K562 (cell line): ENCODE measurements around the gene MAN2B1. TPM values are rescaled to one million over a fixed set of nuclear protein-coding genes. Genes with fewer than 3 reads are reported as not detected.

ENCODE experiments used
- ATAC-seq: fragments of 200-7000 bp; cut with Tn5 transposase; 3 replicates; pipeline ENCODE4 v1.9.1; 2020; ENCODE audit warnings: moderate library complexity
- BruUV-seq: library from RNA; stranded (reverse); fragments of 400-500 nt; replicated peaks from 2 replicates; lab custom pipeline; 2021; lab: Mats Ljungman, UMichigan
- CTCF ChIA-PET: fragments of 300-600 bp; formaldehyde crosslinking; extraction: SDS; loops from one replicate; lab custom pipeline; 2021; ENCODE audit warnings: low intra/inter-chr PET ratio; lab: Yijun Ruan, JAX
- POLR2A ChIA-PET: fragments of 300-600, 350-650 bp; sonication (Branson Sonifier 250); formaldehyde crosslinking; extraction: SDS; loops from one replicate; lab custom pipeline; 2021; ENCODE audit warnings: antibody characterized with exemption, inconsistent platforms; lab: Yijun Ruan, JAX
- DNase-seq, 4 experiments: peaks; one replicate each; pipeline versions ENCODE4 v3.0.0 to v3.0.0-alpha.2; 2011 to 2018; ENCODE audit warnings: low spot score in 3 of 4, mixed read lengths in 3 of 4; ENCODE audit errors: extremely low read depth in 1 of 4
- FAIRE-seq: peaks from 2 replicates; lab custom pipeline; 2011; peaks lifted over from hg19 to GRCh38; lab: Jason Lieb, UNC
- H2AFZ ChIP-seq: 2 replicates; pipeline ENCODE4 v1.6.0; 2011; ENCODE audit warnings: low read depth, low read length, control low read depth, inconsistent platforms
- H3K27ac ChIP-seq: fragments of 200-600 bp; 3 replicates; pipeline ENCODE4 v1.8.0; 2011; ENCODE audit warnings: low read depth, mild to moderate bottlenecking, control low read depth, inconsistent platforms, low read length, moderate library complexity, mixed read lengths; ENCODE audit errors: extremely low read depth
- H3K27me3 ChIP-seq, 2 experiments: fragments of 300-600 bp in 1 of 2; 2 replicates in 1 of 2; 3 replicates in 1 of 2; pipeline versions ENCODE4 v1.6.0 to v1.8.0; 2011; ENCODE audit warnings: inconsistent platforms in 2 of 2, low read length in 2 of 2, mild to moderate bottlenecking in 1 of 2, mixed read lengths in 1 of 2, moderate library complexity in 1 of 2; ENCODE audit not compliant: control insufficient read depth in 2 of 2, insufficient read depth in 2 of 2
- H3K36me3 ChIP-seq: fragments of 300-600 bp; 3 replicates; pipeline ENCODE4 v1.8.0; 2011; ENCODE audit warnings: mild to moderate bottlenecking, low read length, inconsistent platforms; ENCODE audit not compliant: control insufficient read depth, insufficient read depth
- H3K4me1 ChIP-seq, 2 experiments: fragments of 200-600 bp in 1 of 2; replicated peaks in 1 of 2; 2 replicates in 1 of 2; 3 replicates in 1 of 2; pipeline versions ENCODE4 v1.5.1 to v1.8.0; 2011; ENCODE audit warnings: inconsistent platforms in 2 of 2, low read length in 2 of 2, mild to moderate bottlenecking in 1 of 2, mixed read lengths in 1 of 2, moderate library complexity in 1 of 2; ENCODE audit not compliant: control insufficient read depth in 2 of 2, insufficient read depth in 2 of 2
- H3K4me2 ChIP-seq: 2 replicates; pipeline ENCODE4 v1.6.1; 2011; ENCODE audit warnings: low read length, control low read depth, inconsistent platforms, mixed read lengths; ENCODE audit not compliant: insufficient read depth
- H3K4me3 ChIP-seq: fragments of 200-600 bp; sonication (generic), shearing (Covaris generic); 2 replicates; pipeline ENCODE4 v1.5.1; 2016; ENCODE audit warnings: control low read depth, inconsistent platforms
- H3K79me2 ChIP-seq: fragments of 200-600 bp; 3 replicates; pipeline ENCODE4 v1.8.0; 2011; ENCODE audit warnings: low read length, inconsistent platforms; ENCODE audit not compliant: control insufficient read depth, insufficient read depth
- H3K9ac ChIP-seq, 2 experiments: 2 replicates each; pipeline versions ENCODE4 v1.6.0 to v1.6.1; 2011; ENCODE audit warnings: low read depth in 2 of 2, low read length in 2 of 2, control low read depth in 1 of 2, inconsistent platforms in 1 of 2, mild to moderate bottlenecking in 1 of 2, mixed read lengths in 1 of 2; ENCODE audit not compliant: insufficient read depth in 1 of 2
- H3K9me1 ChIP-seq: one replicate; pipeline ENCODE4 v1.6.0; 2011; ENCODE audit warnings: inconsistent platforms, mild to moderate bottlenecking, low read length, moderate library complexity; ENCODE audit not compliant: control insufficient read depth, insufficient read depth
- H3K9me3 ChIP-seq: replicated peaks from 2 replicates; pipeline ENCODE4 v1.5.1; 2011; ENCODE audit warnings: low read depth, low read length, inconsistent platforms; ENCODE audit not compliant: control insufficient read depth, insufficient read depth
- H4K20me1 ChIP-seq: replicated peaks from 2 replicates; pipeline ENCODE4 v1.6.1; 2011; ENCODE audit warnings: low read length, inconsistent platforms, mixed read lengths; ENCODE audit not compliant: control insufficient read depth, insufficient read depth
- ARNT ChIP-seq, 2 experiments: fragments of 450-650 bp; IDR thresholded peaks; 2 replicates each; pipeline ENCODE4 v1.6.1; 2016; ENCODE audit warnings: mild to moderate bottlenecking in 1 of 2
- CTCFL ChIP-seq: IDR thresholded peaks from 2 replicates; pipeline ENCODE4 v1.6.1; 2011; ENCODE audit warnings: borderline replicate concordance, low read depth, mild to moderate bottlenecking, moderate library complexity, low read length; ENCODE audit not compliant: insufficient read depth, poor library complexity, severe bottlenecking
- KDM4B ChIP-seq, 2 experiments: fragments of 450-650 bp in 1 of 2; sonication (generic) in 1 of 2; IDR thresholded peaks; 2 replicates each; pipeline ENCODE4 v1.6.1; 2016 to 2017; ENCODE audit warnings: borderline replicate concordance in 2 of 2, antibody characterized with exemption in 1 of 2, low read depth in 1 of 2, mild to moderate bottlenecking in 1 of 2
- KHSRP ChIP-seq: fragments of 450-650 bp; IDR thresholded peaks from 2 replicates; pipeline ENCODE4 v1.6.1; 2017
- NFIC ChIP-seq: fragments of 450-650 bp; IDR thresholded peaks from 2 replicates; pipeline ENCODE4 v1.6.1; 2017; ENCODE audit warnings: mild to moderate bottlenecking, inconsistent platforms
- TCF7 ChIP-seq: sonication (generic); IDR thresholded peaks from 2 replicates; pipeline ENCODE4 v1.6.1; 2016; ENCODE audit warnings: antibody characterized with exemption, borderline replicate concordance
- ZBED1 ChIP-seq: IDR thresholded peaks from 2 replicates; pipeline ENCODE4 v1.6.1; 2014
- ZC3H11A ChIP-seq: IDR thresholded peaks from 2 replicates; pipeline ENCODE4 v1.6.1; 2012; ENCODE audit warnings: low read depth, low read length, improper control_type of control experiment
- WGBS: fragments of 100-300 bp; shearing (Covaris generic); methylation state at CpG from one replicate; pipeline ENCODE4 v1.1.6; 2016; ENCODE audit warnings: low coverage, mixed read lengths; ENCODE audit not compliant: insufficient coverage; ENCODE audit errors: missing lambda C conversion rate; 5-methylcytosine and 5-hydroxymethylcytosine counted together
- in situ Hi-C: fragments of 300-500 bp; cut with MboI; formaldehyde crosslinking; loops from 4 replicates; pipeline ENCODE4 v1.15.0; 2018; ENCODE audit warnings: inconsistent platforms, mixed read lengths
- intact Hi-C: fragments of 100-400 bp; cut with micrococcal nuclease; formaldehyde crosslinking; loops from 2 replicates; pipeline ENCODE4 v1.14.2; 2022
- polyA plus RNA-seq, 8 experiments: library from polyadenylated mRNA; depleted of rRNA in 4 of 8; stranded (reverse) in 5 of 8; unstranded in 3 of 8; fragments of >200 nt; fragmentation: Nextera tagmentation in 2 of 8; fragmentation: Illumina TruSeq in 1 of 8; extraction: Ambion mirVana in 2 of 8; extraction: Trizol in 1 of 8; gene quantifications; 2 replicates each; pipeline versions ENCODE4 v1.2.1 to v1.2.3, GENCODE V29; 2011 to 2014; ENCODE audit warnings: inconsistent platforms in 1 of 8, missing spikeins in 1 of 8
- total RNA-seq, 7 experiments: library from RNA; depleted of rRNA in 6 of 7; stranded (reverse); fragments of >200 nt in 6 of 7; fragmentation: Illumina TruSeq in 2 of 7; extraction: Trizol in 2 of 7; gene quantifications; 2 replicates each; pipeline versions ENCODE4 v1.2.1 to v1.2.3, GENCODE V29; 2011 to 2021; ENCODE audit warnings: low replicate concordance in 1 of 7

MAN2B1 gene
- total and polyA plus RNA-seq, 9 of the 15 experiments (the other 6 are each of a cell fraction or from before 2014, with no cell fraction given): 0.59 to 33.8 (median 11.4) TPM

- 87% methylated on average over 10 of the region's 12 CpGs for WGBS
- POLR2A ChIA-PET: interaction anchor here (1.1 kb wide), 2 partner anchors 9 to 25 kb away, joined by 3 to 5 read pairs; no protein-coding TSS in a partner anchor
Measured at GRCh38 chr19:12689012-12689411, 22.5 kb upstream of the MAN2B1 start.

GRCh38 chr19:12687496-12688196 lies 21.1 kb upstream of the MAN2B1 start, which contains the start of gene GNG14:
Gene GNG14 (plus strand): TSS chr19:12687998. CDS start chr19:12688049, 51 bp downstream.
- POLR2A ChIA-PET: no interaction called here
- no peak for FAIRE-seq
- in situ Hi-C loops: no loop called here

More at GRCh38 chr19:12689012-12689411, 22.5 kb upstream of the MAN2B1 start:
- Histone ChIP-seq H3K9ac (no peak overlapping the region), H3K4me1 (peaks cover 0 to 32% of the 10 kb centered on the region in 2 experiments; a peak in 2 of 5 replicates), H3K27me3 (no peaks in the 10 kb centered on the region), H3K79me2 (no peaks in the 10 kb centered on the region), H3K27ac (no peak overlapping the region), H2AFZ (no peak overlapping the region), H3K4me2 (no peak overlapping the region), H3K36me3 (peaks cover 41% of the 10 kb centered on the region; the same call in 2 of the 3 replicates), H4K20me1 (no peaks in the 10 kb centered on the region), H3K9me3 (no peaks in the 10 kb centered on the region), H3K4me3 (no peak overlapping the region), H3K9me1 (no peaks in the 10 kb centered on the region)
- ATAC-seq: no peak
- CTCF ChIA-PET: no interaction called here
- no peak for DNase-seq
- intact Hi-C loops (no loop called here), in situ Hi-C loops (no loop called here)
- FAIRE-seq: no peak
- TF ChIP-seq ZBED1 (no peak), NFIC (no peak), ZC3H11A (no peak)
- BruUV-seq: no TSS peak

More at GRCh38 chr19:12687496-12688196, 21.1 kb upstream of the MAN2B1 start, which contains the start of gene GNG14:
- Histone ChIP-seq H3K4me1 (peaks cover 0 to 34% of the 10 kb centered on the region in 2 experiments; a peak in 2 of 5 replicates), H3K79me2 (no peaks in the 10 kb centered on the region), H3K9ac (peak within 1 kb of the TSS in 1 of 2 experiments; percentile 76; a peak in 2 of 4 replicates), H2AFZ (no peak within 1 kb of the TSS), H3K4me3 (no peak within 1 kb of the TSS), H3K36me3 (peaks cover 35% of the 10 kb centered on the region; the same call in 2 of the 3 replicates), H3K9me1 (no peaks in the 10 kb centered on the region), H3K27me3 (no peaks in the 10 kb centered on the region), H3K27ac (no peak within 1 kb of the TSS), H3K9me3 (no peaks in the 10 kb centered on the region), H3K4me2 (no peak within 1 kb of the TSS), H4K20me1 (no peaks in the 10 kb centered on the region)
- no TSS peak for BruUV-seq
- WGBS: 79% methylated on average over 8 of the region's 9 CpGs
- CTCF ChIA-PET: no interaction called here
- intact Hi-C loops: no loop called here
- TF ChIP-seq TCF7 (no peak), KDM4B (IDR thresholded peaks at IDR 0.05; ENCODE audit: borderline replicate concordance in 2 of 2, low read depth in 1 of 2) (no peak), ARNT (IDR thresholded peaks at IDR 0.05) (no peak), CTCFL (peak; percentile 31), KHSRP (no peak)
- ATAC-seq: no peak
- no peak for DNase-seq
